GM21528 (cell line): ENCODE measurements around the gene NKIRAS1.
"Not testable (repeated sequence)": the region's sequence is repeated elsewhere in the genome, so short reads cannot be mapped to it uniquely, and the experiment has no call there.

Source experiments
- ATAC-seq: cut with Tn5 transposase; IDR thresholded peaks from one replicate; pipeline ENCODE4 v1.9.1; 2021; ENCODE audit warnings: mild to moderate bottlenecking, moderate library complexity; ENCODE audit not compliant: unreplicated experiment, low FRiP score

Gene NKIRAS1

GRCh38 chr3:23873941-23874340 is 42.8 kb downstream of the NKIRAS1 start:
- ATAC-seq = no peak

DNA sequence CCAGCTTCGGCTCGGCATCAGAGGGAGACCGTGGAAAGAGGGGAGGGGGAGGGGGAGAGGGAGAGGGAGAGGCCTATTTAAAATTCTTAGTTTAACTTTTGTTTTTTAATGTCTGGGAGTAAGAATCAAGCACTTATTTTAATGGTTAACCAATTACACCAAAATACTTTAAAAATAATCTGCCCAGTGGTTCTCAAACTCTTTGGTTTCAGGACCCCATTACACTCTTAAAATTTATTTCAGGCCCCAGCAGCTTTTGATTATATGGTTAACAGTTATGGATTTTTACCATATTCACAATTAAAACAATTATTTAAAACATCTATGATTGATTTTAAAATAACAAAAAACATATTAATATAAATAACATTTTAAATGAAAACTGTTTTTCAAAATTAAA is 44.5 kb downstream of the NKIRAS1 start:
- ATAC-seq = no peak

- ATAC-seq = not testable (repeated sequence)
These were observed 45.4 kb downstream of the NKIRAS1 start for GRCh38 chr3:23871361-23871760.

GRCh38 chr3:23870663-23871043 is 46.1 kb downstream of the NKIRAS1 start:
- ATAC-seq = not testable (repeated sequence)

DNA sequence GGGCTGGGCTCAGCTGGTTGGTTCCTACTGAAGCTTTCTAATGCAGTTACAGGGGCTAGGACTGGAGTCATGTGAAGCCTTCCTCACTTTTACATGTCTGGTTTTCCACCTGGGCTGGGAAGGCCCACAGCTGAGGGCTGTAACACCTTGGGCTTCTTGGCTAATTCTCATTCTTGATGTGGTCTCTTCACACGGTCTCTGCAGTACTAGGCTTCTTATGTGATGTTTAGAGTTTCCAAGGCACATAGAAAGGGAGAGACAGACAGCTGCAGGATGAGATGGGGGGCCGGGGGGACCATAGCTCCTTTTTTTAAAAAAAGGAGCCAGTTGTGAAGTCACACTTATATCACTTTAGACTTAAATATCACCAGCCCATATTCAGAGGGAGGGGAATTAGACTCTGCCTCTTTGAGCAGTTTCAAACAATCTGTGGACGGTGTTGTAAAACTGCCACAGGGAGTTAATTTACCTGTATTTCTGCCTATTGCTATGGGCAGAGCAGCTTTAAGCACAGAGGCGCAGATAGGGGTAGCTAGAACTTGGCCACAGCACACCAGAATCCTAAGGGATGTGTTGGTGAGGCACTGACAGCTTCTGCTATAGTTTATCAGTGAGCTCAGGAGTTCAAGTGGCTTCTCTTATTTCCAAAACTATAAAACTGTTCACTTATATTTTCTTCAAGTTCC is 46.7 kb downstream of the NKIRAS1 start:
- ATAC-seq = no peak

- no peak for ATAC-seq
These were observed 49.0 kb downstream of the NKIRAS1 start for GRCh38 chr3:23867838-23868237.

- ATAC-seq = no peak
These were observed 49.4 kb downstream of the NKIRAS1 start for GRCh38 chr3:23867400-23867799.

DNA sequence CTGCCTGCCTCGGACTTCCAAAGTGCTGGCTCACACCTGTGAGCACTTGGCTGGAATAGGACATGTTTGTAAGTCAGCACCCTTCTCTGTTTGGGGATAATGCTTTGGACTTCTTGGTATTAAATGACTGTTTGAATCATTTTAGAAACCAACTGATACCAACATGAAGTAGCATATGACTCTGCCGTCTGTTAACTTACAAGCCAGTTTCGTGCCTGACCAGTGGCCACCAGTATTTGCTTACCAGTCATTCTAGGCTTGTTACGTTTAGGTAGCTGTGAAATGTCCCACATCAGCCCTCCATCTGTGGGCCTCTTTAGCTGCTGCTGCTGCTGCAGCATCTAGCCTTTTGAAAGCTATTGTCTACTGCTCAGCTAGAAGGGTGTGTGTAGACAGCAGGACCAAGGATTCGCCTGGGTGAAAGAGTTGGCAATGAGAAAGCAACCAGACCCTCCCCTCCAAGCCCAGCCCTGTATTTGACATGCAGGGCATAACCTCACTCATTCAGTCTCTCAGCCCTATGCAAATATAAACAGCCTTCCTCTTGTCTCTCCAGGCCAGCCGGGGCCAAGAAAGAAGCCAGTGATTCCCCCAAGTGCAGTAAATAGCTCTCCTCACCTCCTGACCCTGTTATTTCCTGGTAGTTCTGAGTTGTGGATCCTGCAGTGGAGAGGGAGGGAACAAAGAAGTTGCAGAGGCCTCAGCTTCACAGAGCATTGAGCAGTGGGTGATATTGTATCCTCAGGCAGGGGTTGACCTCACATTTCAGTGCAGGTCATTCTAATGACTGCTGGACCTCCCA is 51.0 kb downstream of the NKIRAS1 start:
- peak; percentile 78 for ATAC-seq

DNA sequence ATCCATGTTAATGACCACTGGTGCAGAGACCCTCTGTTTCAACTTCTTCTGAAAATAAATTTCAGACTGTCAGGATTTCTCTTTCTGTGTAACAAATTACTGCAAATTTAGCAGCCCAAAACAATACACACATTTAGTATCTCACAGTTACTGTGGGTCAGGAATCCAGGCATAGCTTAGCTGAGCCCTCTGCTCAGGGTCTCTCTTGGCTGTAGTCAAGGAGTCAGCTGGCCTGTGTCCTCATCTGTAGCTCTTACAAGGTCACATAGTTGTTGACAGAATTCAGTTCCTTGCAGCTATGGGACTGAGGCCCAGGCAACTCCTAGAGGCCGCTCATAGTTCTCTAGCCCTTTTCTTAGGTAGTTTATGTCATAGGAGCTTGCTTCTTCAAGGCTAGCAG is 51.9 kb downstream of the NKIRAS1 start:
- ATAC-seq = no peak

DNA sequence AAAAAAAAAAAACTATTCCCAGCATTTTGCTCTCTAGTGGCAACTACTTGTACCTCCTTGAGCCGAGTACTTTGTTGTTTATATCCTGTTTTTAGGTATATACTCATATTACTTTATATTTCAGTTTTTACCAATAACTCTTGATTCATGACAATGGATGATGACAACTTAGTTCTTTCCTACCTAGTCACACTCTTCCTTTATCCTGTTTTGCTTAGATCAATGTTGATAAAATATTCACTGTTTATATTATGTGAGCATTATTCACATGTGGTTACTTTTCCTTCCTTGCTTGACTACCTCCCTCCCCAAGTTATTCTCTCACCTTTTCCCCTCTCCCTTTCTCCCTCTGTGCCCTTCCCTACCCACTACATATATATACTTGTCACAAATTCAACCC is 53.7 kb downstream of the NKIRAS1 start:
- no peak for ATAC-seq

GRCh38 chr3:23861689-23862088 is 55.1 kb downstream of the NKIRAS1 start:
- no peak for ATAC-seq

- no peak for ATAC-seq
These were observed 56.9 kb downstream of the NKIRAS1 start for GRCh38 chr3:23859839-23860382.

DNA sequence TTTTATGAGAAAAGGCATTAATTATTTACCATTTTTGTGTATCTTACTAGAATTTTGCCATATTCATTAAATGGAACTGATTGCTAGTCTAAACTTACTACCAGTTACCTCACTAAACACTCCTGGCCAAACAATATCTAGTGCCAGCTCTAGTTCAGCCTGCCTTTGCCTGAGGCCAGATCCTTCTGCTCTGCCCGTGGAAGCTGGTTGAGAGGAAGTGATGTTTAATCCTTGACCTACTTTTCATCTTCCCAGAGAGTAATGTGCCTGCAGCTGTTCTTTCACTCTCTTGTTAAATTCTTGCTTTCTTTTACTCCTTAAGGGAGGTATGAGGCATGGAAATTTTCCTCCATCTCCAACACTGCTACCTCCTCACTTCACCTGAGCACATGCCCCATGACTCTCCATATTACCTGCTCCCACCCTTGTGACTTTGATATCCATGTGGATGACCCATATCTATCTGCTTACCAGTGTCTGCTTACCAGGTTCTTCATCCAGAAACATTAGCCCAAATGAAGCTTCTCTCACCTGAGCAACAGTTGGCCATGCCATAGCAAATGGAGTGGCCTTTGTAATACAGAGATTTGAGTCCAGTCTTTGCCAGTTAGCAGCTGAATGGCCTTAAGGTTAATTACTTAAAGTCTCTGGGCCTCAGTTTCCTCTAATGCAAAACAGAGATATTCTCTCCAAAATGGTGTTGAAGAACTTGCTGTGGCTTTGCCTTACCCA is 57.6 kb downstream of the NKIRAS1 start:
- ATAC-seq = no peak

DNA sequence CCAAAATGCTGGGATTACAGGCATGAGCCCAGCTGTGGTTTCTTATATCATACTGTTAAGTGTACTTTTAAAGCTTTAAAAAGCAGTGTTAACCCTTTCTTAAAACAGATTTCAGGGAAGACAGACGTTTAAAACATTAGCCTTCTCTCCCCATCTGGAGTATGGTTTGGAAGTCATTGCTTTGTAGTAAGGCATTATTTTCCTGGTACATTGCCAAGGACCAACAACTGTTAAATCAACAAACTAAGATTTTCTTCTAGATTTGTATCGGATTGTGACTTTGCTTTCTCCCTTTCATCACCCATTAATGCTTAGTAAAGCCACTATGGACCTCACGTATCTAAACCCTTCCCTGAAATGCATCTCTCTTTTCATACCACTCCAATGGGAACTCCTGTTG is 60.5 kb downstream of the NKIRAS1 start:
- ATAC-seq = no peak

DNA sequence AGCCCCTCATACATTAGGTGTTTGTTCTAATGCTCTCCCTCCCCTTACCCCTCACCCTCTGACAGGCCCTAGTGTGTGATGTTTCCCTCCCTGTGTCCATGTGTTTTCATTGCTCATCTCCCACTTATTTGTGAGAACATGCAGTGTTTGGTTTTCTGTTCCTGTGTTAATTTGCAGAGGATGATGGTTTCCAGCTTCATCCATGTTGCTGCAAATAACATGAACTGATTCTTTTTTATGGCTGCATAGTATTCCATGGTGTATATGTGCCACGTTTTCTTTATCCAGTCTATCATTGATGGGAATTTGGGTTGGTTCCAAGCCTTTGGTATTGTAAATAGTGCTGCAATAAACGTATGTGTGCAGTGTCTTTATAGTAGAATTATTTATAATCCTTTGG is 67.3 kb downstream of the NKIRAS1 start:
- ATAC-seq = not testable (repeated sequence)

DNA sequence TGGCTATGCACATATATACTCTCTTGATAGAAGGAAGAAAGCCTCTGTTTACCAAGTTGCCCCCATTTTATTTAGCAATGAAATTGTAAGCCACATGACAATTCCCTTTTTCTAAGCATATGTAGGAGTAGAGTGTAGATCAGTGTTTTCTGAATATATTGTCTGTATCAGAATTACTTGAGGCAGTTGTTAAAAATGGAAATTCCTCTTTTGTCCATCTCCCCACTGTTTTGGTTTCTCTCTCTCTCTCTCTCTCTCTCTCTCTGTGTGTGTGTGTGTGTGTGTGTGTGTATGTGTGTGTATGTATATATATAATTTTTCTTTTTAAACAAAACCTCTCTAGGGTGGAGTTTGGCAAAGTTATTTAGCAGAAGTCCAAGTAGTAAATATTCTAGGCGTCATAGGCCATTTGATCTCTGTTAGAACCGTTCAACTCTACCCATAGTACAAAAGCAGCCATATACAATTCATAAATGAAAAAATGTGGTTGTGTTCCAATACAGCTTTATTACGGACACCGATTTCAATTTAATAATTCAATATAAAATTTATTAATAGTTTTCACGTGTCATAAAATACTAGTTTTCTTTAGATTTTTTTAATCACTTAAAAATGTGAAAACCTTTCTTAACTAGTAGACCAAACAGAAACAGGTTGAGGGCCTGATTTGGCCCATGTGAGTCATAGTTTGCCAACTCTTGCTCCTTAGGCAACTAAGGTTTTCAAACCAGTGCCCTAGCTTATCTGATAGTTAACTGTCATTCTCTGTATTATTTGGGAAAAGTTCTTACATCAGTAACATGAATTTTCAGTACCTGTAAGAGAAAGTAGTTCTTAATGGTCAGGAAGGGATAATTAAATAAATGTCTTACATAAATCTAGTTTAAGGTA is 71.2 kb downstream of the NKIRAS1 start:
- ATAC-seq = no peak

GRCh38 chr3:23843869-23844268 is 72.9 kb downstream of the NKIRAS1 start:
- ATAC-seq = no peak
